Measurements from ENCODE around the gene TRAP1.

The TRAP1 gene

GRCh38 chr16:3645504-3646347 lies 71.6 kb downstream of the TRAP1 start:
- DNase-seq, result no peak

- no peak for DNase-seq
These were observed 72.2 kb downstream of the TRAP1 start for GRCh38 chr16:3645108-3645503.

GRCh38 chr16:3643095-3643730 lies 74.1 kb downstream of the TRAP1 start:
- no peak for DNase-seq

- DNase-seq, result no peak
These were observed 74.8 kb downstream of the TRAP1 start for GRCh38 chr16:3642397-3643094.

GRCh38 chr16:3641801-3642396 lies 75.4 kb downstream of the TRAP1 start:
- no peak for DNase-seq

GRCh38 chr16:3640632-3641501 lies 76.5 kb downstream of the TRAP1 start:
- no peak for DNase-seq

GRCh38 chr16:3640207-3640606 lies 77.1 kb downstream of the TRAP1 start:
- DNase-seq, result no peak

GRCh38 chr16:3638916-3639644 lies 78.2 kb downstream of the TRAP1 start:
- no peak for DNase-seq

- peak in 1 of 5 experiments; percentile 59 for DNase-seq
These were observed 79.9 kb downstream of the TRAP1 start for GRCh38 chr16:3637371-3637923.

GRCh38 chr16:3625911-3626732 lies 91.2 kb downstream of the TRAP1 start:
- peak in 2 of 5 experiments; percentile 10 to 92 for DNase-seq

GRCh38 chr16:3625331-3625730 lies 92.0 kb downstream of the TRAP1 start:
- no peak for DNase-seq

GRCh38 chr16:3623642-3624041 lies 93.7 kb downstream of the TRAP1 start:
- no peak for DNase-seq

- DNase-seq, result no peak
These were observed 98.6 kb downstream of the TRAP1 start for GRCh38 chr16:3618769-3619141.

- DNase-seq, result no peak
These were observed 104.5 kb downstream of the TRAP1 start for GRCh38 chr16:3612510-3613466.

- DNase-seq, result peak; percentile 80 to 96 (median 89)
These were observed 106.0 kb downstream of the TRAP1 start, which contains the start of gene SLX4 for GRCh38 chr16:3611146-3611975. SLX4 (minus strand) TSS chr16:3611606; CDS start chr16:3608964, 2,642 bp downstream.

GRCh38 chr16:3610698-3611145 lies 106.6 kb downstream of the TRAP1 start:
- DNase-seq, result no peak

GRCh38 chr16:3609895-3610697 lies 107.2 kb downstream of the TRAP1 start:
- no peak for DNase-seq

Data from T-helper 2 cell (primary cell).